ENCODE measurements around the gene RPS6KB1.

DNA sequence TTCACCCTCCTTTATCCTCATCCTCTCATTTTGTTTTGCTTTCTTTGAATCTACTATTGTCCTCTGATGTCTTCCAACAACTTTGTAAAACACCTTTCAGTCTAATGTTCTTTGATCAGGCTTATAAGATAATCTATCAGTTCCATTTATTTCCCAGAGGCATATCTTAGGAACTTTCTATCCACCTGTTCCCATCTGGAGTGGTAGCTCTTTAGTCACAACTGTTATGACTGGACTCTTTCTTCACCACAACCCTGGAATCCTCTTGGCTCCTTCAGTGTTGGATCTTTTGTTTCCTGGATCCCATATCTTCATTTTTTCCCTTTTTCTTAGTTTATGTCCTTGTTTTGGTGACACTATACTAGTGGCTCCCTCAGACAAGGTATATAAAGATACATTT is 23.5 kb downstream of the RPS6KB1 start:
- TF ChIP-seq POLR2A (IDR thresholded peaks at IDR 0.05) (no peak), CTCF (IDR thresholded peaks at IDR 0.05) (no peak)
